Keratinocyte (primary cell): ENCODE results near the gene ERF.

ENCODE experiments used
- CTCF ChIP-seq, 3 experiments: IDR thresholded peaks in 1 of 3; conservative IDR thresholded peaks in 1 of 3; optimal IDR thresholded peaks in 1 of 3; 2 replicates in 2 of 3; 3 replicates in 1 of 3; pipeline versions ENCODE3 to v1.5.1; 2011; ENCODE audit warnings: low read length in 3 of 3, mild to moderate bottlenecking in 3 of 3, moderate library complexity in 2 of 3, control low read depth in 1 of 3, inconsistent platforms in 1 of 3; ENCODE audit not compliant: insufficient read depth in 2 of 3; ENCODE audit errors: extremely low read depth in 1 of 3
- EZH2 ChIP-seq: IDR thresholded peaks from one replicate; pipeline ENCODE4 v1.6.1; 2012; ENCODE audit warnings: inconsistent platforms, mild to moderate bottlenecking, low read length, moderate library complexity

DNA sequence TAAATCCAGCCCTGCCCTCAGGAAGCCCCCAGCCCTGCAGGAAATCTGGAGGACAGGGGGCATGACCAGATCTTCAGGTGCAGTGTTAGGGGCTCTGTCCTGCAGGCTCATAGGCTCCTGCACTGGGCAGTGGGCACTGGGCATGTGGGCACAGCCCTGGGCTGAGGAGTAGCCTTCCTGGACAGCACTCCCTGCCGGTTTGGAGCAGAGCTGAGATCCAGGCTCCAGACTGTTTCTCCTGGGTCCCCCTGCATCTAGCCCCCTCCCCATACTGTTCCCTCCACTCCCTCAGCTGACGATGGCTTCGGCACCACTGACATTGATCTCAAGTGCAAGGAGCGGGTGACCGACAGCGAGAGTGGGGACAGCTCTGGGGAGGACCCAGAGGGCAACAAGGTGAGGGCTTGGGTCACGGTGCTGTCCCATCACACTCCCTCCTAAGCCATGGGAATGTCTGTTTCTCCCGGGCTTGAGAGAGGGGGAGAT lies 34.7 kb upstream of the ERF start:
- TF ChIP-seq CTCF (optimal IDR thresholded peaks at IDR 0.05 in 1 of 3, IDR thresholded peaks at IDR 0.05 in 1 of 3, conservative IDR thresholded peaks at IDR 0.05 in 1 of 3; ENCODE audit: extremely low read depth in 1 of 3, insufficient read depth in 2 of 3, low read length in 3 of 3): no peak
- TF ChIP-seq EZH2: no peak
